Measurements from ENCODE around the gene TUBB.
A peak's percentile ranks its signal among the peaks of the same experiment; 100 is the strongest.

TUBB gene

DNA sequence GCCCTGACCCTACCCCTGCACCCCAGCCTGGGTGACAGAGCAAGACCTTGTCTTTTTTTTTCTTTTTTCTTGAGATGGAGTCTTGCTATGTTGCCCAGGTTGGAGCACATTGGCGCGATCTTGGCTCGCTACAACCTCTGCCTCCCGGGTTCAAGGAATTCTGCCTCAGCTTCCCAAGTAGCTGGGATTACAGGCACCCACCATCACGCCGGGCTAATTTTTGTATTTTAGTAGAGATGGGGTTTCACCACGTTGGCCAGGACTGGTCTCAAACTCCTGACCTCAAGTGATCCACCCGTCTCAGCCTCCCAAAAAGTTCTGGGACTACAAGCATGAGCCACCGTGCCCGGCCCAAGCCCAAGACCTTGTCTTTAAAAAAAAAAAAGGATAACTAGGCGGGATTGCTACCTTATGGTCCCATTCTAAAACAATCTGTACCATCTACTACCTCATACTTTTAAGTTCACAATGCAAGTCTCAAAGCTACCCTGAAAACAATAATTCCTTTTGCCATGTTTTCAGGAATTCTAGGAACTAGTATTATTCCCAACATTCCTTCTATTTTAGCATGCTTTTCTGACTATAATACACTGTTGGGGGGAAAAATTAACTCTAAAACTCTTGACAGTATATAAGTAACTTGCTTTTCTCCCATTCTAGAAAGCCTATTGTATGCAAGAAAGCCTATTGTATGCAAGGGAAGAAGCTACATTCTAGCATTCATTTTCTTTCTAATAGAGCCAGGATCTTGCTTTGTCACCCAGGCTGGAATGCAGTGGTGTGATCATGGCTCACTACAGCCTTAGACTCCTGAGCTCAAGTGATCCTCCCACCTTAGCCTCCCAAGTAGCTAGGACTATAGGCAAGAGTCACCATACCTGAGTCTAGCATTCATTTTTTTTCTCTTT is 6.6 kb downstream of the TUBB start:
- H2AFZ ChIP-seq (ENCODE audit: low read depth, low read length): no peak overlapping the region
- H3K27me3 ChIP-seq (ENCODE audit: insufficient read depth, low read length): no peaks in the 10 kb centered on the region
- no peaks in the 10 kb centered on the region for H3K9me3 ChIP-seq (ENCODE audit: low read length)
- H3K4me3 ChIP-seq (ENCODE audit: low read length): no peak overlapping the region
- H3K36me3 ChIP-seq (ENCODE audit: insufficient read depth, low read length): peaks cover 71% of the 10 kb centered on the region
- H3K4me1 ChIP-seq (ENCODE audit: insufficient read depth, low read length): peaks cover 16% of the 10 kb centered on the region

DNA sequence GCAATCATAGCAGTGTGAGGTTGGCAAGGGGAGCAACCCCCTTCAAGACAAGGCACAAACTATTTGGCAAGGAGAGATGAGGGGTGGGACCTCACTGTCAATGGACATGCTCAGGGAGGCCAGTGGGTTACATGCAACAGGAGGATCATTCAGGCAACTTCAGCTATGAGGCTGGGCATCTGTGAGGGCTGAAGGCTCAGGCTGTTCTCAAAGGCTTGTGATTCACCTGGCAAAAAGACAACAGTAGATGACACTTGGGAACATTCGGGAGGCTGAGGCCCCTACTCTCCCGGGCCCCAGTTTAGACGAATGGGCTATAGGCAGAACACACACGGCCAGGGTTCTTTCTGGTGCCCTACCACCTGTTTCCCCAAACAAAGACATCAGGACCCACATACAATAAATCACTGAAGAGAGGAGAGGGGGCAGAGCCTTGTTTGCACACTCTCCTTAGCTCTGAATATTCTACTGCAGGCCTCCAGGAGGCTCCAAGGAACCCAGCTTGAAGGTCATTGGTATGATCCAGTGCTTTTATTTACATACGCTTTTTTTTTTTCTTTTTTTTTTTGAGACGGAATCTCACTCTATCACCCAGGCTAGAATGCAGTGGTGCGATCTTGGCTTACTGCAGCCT is 7.9 kb downstream of the TUBB start:
- Histone ChIP-seq H3K27me3 (ENCODE audit: insufficient read depth, low read length) (no peaks in the 10 kb centered on the region), H3K36me3 (ENCODE audit: insufficient read depth, low read length) (peaks cover 67% of the 10 kb centered on the region), H3K4me3 (ENCODE audit: low read length) (no peak overlapping the region)

DNA sequence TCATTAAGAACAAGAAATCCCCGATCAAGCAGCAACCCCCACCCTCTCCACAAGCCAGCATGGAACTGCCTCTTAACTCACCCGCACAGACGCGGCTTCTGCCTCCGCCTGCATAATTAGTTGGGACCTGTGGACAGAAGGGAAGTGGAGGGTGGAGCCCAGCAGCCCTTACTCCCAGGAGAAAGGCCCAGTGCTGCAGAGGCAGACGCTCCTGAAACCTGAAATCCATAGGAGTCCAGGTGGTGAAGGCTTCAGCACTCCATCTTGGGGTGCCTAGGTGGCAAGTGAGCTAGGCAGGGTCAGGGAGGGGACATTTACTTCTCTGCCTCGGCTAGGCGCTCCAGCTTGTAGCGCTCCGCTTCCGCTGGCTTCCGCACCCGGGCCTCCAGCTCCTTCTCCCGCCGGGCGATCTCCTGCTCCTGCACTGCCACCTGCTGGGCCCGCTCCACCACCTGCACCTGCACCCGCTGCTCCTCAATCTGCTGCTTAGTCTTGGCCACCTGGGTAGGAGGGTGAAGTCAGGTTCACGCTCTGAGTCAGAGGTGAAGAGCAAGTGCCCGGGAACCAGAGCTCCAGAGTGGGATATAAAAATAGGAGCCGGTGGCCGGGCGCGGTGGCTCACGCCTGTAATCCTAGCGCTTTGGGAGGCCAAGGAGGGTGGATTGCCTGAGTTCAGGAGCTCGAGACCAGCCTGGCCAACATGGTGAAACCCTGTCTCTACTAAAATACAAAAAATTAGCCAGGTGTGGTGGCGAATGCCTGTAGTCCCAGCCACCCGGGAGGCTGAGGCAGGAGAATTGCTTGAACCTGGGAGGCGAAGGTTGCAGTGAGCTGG is 10.7 kb downstream of the TUBB start:
- H3K36me3 ChIP-seq (ENCODE audit: insufficient read depth, low read length): peaks cover 57% of the 10 kb centered on the region
- no peaks in the 10 kb centered on the region for H3K9me3 ChIP-seq (ENCODE audit: low read length)
- no peak overlapping the region for H3K4me3 ChIP-seq (ENCODE audit: low read length)
- H3K27me3 ChIP-seq (ENCODE audit: insufficient read depth, low read length): no peaks in the 10 kb centered on the region
- no peak overlapping the region for H2AFZ ChIP-seq (ENCODE audit: low read depth, low read length)
- no peaks in the 10 kb centered on the region for H3K4me1 ChIP-seq (ENCODE audit: insufficient read depth, low read length)

More for the DNA sequence above, 7.9 kb downstream of the TUBB start:
- Histone ChIP-seq H3K4me1 (ENCODE audit: insufficient read depth, low read length) (peaks cover 10% of the 10 kb centered on the region), H2AFZ (ENCODE audit: low read depth, low read length) (no peak overlapping the region), H3K9me3 (ENCODE audit: low read length) (no peaks in the 10 kb centered on the region)

DNA sequence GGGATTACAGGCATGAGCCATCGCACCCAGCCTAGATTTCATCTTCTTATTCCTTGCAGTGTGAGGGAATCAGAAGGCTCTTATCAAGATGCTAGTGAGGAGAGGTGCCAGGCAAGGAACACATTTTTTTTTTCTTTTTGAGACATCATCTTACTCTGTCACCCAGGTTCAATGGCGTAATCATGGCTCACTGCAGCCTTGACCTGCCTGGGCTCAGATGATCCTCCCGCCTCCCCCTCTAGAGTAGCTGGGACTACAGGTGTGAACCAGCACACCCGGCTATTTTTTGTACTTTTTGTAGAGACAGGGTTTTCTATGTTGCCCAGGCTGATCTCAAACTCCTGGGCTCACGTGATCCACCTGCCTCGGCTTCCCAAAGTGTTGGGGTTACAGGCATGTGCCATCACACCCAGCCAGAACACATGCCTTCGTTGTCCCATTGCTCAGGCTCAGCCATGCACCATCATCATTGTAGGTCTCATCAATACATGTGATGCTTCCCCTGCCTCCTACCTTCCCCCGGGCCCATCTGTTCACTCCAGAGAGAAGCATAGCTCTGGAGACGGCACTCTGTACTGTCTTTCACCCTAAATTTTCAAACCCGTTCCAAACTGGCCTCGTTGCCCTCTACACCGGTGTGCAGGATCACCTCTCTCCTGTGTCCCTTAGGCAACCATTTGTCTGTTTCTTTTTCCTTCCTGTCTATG is 12.2 kb downstream of the TUBB start:
- Histone ChIP-seq H3K36me3 (ENCODE audit: insufficient read depth, low read length) (peaks cover 66% of the 10 kb centered on the region), H3K27me3 (ENCODE audit: insufficient read depth, low read length) (no peaks in the 10 kb centered on the region), H3K4me1 (ENCODE audit: insufficient read depth, low read length) (no peaks in the 10 kb centered on the region), H3K9me3 (ENCODE audit: low read length) (no peaks in the 10 kb centered on the region), H2AFZ (ENCODE audit: low read depth, low read length) (no peak overlapping the region), H3K4me3 (ENCODE audit: low read length) (no peak overlapping the region)

DNA sequence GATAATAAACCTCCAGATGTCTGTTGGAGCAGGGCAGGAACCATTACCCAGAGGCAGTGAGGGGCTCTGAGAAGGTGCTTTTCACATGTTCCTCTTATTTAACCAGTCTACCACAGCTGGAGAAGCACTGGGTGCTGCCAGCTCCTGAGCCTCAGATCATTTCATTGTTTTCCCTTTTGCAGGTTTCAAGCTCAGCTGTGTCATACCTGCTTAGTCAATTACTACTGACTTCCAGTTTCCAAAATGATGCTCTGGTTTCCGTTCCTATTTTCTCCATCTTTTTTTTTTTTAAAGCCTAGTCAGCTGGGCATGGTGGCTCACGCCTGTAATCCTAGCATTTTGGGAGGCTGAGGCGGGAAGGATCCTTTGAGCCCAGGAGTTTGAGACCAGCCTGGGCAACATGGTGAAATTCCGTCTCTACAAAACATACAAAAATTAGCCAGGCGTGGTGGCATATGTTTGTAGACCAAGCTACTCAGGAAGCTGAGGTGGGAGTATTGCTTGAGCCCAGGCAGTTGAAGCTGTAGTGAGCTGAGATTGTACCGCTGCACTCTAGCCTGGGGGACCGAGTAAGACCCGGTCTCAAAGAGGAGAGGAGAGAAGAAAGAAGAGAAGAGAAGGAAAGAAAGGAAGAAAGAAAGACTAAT is 15.6 kb downstream of the TUBB start:
- Histone ChIP-seq H2AFZ (ENCODE audit: low read depth, low read length) (no peak overlapping the region), H3K4me1 (ENCODE audit: insufficient read depth, low read length) (no peaks in the 10 kb centered on the region), H3K27me3 (ENCODE audit: insufficient read depth, low read length) (no peaks in the 10 kb centered on the region), H3K36me3 (ENCODE audit: insufficient read depth, low read length) (peaks cover 72% of the 10 kb centered on the region), H3K9me3 (ENCODE audit: low read length) (no peaks in the 10 kb centered on the region), H3K4me3 (ENCODE audit: low read length) (no peak overlapping the region)

DNA sequence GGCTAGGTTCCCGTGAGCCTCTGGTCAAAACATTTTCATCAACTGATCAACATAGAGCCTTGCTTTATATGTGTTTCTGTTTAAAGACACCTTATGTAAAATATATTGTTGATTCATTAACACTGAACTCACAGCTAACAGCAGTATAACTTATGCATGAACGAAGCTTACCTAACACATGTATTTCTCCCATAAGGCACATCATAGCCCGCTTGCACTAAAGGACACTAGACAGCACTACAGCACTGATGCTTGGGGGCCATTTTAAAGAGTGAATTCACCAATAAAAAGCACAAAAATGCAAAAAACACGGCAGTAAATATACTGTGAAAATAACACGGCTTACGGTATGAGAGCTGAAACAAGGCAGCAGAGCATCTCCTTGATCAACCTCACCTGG is 18.4 kb downstream of the TUBB start:
- H3K9me3 ChIP-seq (ENCODE audit: low read length): no peaks in the 10 kb centered on the region

DNA sequence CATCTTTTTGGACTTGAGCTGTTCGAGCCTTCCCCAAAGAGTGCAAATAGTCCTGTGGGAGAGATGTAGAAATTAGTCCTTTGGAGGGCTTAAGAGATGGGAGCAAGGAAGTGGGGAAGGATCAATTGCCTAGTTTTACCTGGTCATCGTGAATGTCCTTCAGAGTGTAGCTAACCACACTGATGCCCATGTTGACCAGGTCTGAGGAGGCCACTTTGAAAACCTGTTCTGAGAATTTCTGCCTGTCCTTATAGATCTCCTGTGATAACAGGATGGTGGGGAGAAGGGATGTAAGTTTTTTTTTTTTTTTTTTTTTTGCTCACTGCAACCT is 20.4 kb downstream of the TUBB start:
- no peaks in the 10 kb centered on the region for H3K27me3 ChIP-seq (ENCODE audit: insufficient read depth, low read length)
- H3K4me1 ChIP-seq (ENCODE audit: insufficient read depth, low read length): peaks cover 21% of the 10 kb centered on the region
- H3K36me3 ChIP-seq (ENCODE audit: insufficient read depth, low read length): peaks cover 51% of the 10 kb centered on the region
- no peak overlapping the region for H3K4me3 ChIP-seq (ENCODE audit: low read length)
- no peak overlapping the region for H2AFZ ChIP-seq (ENCODE audit: low read depth, low read length)
- no peaks in the 10 kb centered on the region for H3K9me3 ChIP-seq (ENCODE audit: low read length)

More for the DNA sequence above, 18.4 kb downstream of the TUBB start:
- Histone ChIP-seq H2AFZ (ENCODE audit: low read depth, low read length) (no peak overlapping the region), H3K4me3 (ENCODE audit: low read length) (no peak overlapping the region), H3K27me3 (ENCODE audit: insufficient read depth, low read length) (no peaks in the 10 kb centered on the region), H3K36me3 (ENCODE audit: insufficient read depth, low read length) (peaks cover 62% of the 10 kb centered on the region), H3K4me1 (ENCODE audit: insufficient read depth, low read length) (peaks cover 12% of the 10 kb centered on the region)

DNA sequence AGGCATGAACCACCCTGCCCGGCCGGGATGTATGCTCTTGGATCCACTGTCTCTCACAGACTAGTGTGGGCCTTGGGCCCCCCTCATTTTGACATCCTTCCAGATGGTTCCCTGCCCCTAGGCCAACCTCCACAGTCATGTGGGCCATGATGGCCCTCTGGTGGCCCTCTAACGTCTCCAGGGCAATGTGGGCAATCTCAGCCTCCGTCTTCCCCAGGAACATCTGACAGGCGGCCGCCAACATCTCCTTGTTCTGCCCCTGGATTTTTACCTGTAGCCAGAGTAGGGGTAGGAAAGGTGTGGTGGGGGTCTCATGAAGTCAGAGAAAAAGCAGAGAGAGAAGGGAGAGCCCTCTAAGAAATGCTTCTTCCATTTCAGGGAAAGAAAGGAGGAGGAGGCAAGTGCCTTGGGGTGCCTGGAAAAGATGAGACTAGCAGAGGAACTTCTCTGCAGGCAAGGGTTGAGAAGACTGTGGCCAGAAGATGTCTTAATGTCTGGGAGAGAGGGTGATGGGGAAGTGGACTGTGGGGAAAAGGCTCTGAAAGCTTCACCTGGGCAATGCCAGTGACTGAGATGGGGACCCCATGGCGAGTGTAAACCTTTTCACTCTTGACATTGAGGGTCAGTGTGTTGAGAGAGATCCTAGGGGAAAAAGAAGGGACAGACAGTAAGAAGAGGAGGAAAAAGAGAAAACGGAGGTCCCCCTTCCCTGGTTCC is 21.1 kb downstream of the TUBB start:
- peak overlapping the region; percentile 91 for H3K4me3 ChIP-seq (ENCODE audit: low read length)
- H3K9me3 ChIP-seq (ENCODE audit: low read length): no peaks in the 10 kb centered on the region
- H3K4me1 ChIP-seq (ENCODE audit: insufficient read depth, low read length): peaks cover 21% of the 10 kb centered on the region
- no peaks in the 10 kb centered on the region for H3K27me3 ChIP-seq (ENCODE audit: insufficient read depth, low read length)
- peaks cover 44% of the 10 kb centered on the region for H3K36me3 ChIP-seq (ENCODE audit: insufficient read depth, low read length)
- H2AFZ ChIP-seq (ENCODE audit: low read depth, low read length): no peak overlapping the region

DNA sequence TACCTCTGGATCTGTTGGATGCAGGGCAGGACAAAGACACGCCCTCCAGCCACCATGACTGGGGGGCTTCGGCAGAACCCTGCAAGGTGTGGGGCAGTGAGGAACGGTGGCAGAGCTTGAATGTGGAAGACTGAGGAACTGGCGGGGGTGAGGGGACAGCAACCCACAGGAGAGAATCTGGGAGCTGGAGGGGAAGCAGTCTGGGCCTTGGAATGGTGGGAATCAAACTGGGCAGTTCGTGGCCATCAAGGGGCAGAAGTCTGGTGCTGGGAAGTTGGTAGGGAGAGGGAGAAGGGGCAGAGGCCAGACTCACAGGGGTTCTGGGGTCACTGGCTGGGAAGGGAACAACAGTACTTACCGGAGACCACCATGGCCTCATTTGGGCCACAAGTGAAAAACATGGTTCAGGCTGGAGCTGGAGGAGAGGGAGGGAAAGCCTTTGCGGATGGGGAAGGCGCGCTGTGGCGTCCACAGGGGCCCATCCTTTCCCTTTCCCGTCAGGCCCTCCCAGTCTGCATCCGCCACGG is 21.7 kb downstream of the TUBB start:
- H3K36me3 ChIP-seq (ENCODE audit: insufficient read depth, low read length): peaks cover 40% of the 10 kb centered on the region
- H3K27me3 ChIP-seq (ENCODE audit: insufficient read depth, low read length): no peaks in the 10 kb centered on the region
- no peaks in the 10 kb centered on the region for H3K9me3 ChIP-seq (ENCODE audit: low read length)
- peaks cover 21% of the 10 kb centered on the region for H3K4me1 ChIP-seq (ENCODE audit: insufficient read depth, low read length)
- H2AFZ ChIP-seq (ENCODE audit: low read depth, low read length): peak overlapping the region; percentile 84
- peak overlapping the region; percentile 91 for H3K4me3 ChIP-seq (ENCODE audit: low read length)

DNA sequence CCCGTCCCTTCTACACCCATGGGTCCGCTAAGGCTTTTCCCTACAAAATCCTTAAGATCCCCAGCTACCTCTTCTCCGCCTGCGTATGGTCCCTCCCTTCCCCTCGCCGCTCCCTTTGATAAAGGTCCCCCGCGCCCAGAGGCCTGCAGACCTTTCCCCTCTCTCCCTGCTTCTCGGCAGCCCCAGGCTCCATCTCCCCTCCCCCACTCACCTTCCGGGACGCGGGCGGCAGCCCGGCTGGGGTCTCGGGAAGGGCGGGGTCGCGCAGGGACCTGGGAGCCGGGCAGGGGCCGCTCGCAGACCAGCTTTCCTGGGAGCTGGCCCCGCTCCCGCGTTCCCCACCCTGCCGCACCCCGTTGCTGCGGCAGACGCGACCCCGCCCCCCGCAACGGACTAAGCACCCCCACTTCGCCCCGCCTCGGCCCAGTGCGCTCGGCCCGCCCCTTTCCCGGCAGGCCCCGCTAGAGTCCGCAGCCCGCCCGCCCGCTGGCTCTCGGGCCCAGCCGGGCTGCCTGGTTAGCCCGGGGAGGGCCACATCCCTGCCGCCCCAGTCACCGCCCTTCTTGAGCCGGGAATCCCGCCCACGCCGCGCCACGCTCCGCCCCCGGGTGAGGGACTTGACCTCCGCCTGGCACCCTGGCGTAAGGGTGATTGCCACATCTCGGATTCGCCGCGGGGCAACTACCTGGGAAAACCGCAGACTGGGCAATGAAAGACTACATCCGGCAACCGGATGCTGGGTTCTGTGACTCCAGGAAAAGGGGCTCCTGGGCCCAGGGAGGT is 22.4 kb downstream of the TUBB start, which contains the start of gene FLOT1:
TSS of gene FLOT1 (minus strand) at position 372 of the 783 bp plus-strand sequence. CDS start 498 bp downstream, outside the sequence.
- Histone ChIP-seq H3K36me3 (ENCODE audit: insufficient read depth, low read length) (peaks cover 35% of the 10 kb centered on the region), H3K4me3 (ENCODE audit: low read length) (peak within 1 kb of the TSS; percentile 91), H2AFZ (ENCODE audit: low read depth, low read length) (peak within 1 kb of the TSS; percentile 84), H3K9me3 (ENCODE audit: low read length) (no peaks in the 10 kb centered on the region), H3K27me3 (ENCODE audit: insufficient read depth, low read length) (no peaks in the 10 kb centered on the region), H3K4me1 (ENCODE audit: insufficient read depth, low read length) (peaks cover 21% of the 10 kb centered on the region)
